ENCODE data around the gene HSD17B8.

The HSD17B8 gene

GRCh38 chr6:33185190-33185589, 19.3 kb upstream of the HSD17B8 start:
- TF ChIP-seq CTCF (IDR thresholded peaks at IDR 0.05; ENCODE audit: extremely low read depth, insufficient read depth, missing control alignments), result no peak
- no peak for DNase-seq (ENCODE audit: low spot score)
- in situ Hi-C loops (cut with MboI; ENCODE audit: low pct_unique_long_range_greater_than_20kb, low sequenced_read_pairs, unreplicated experiment), result no loop called here

- in situ Hi-C loops (cut with MboI; ENCODE audit: low pct_unique_long_range_greater_than_20kb, low sequenced_read_pairs, unreplicated experiment), result no loop called here
- DNase-seq (ENCODE audit: low spot score), result no peak
- no peak for TF ChIP-seq CTCF (IDR thresholded peaks at IDR 0.05; ENCODE audit: extremely low read depth, insufficient read depth, missing control alignments)
These were observed 18.7 kb upstream of the HSD17B8 start for GRCh38 chr6:33185654-33186187.

- in situ Hi-C loops (cut with MboI; ENCODE audit: low pct_unique_long_range_greater_than_20kb, low sequenced_read_pairs, unreplicated experiment), result no loop called here
- DNase-seq (ENCODE audit: low spot score), result no peak
- no peak for TF ChIP-seq CTCF (IDR thresholded peaks at IDR 0.05; ENCODE audit: extremely low read depth, insufficient read depth, missing control alignments)
These were observed 16.6 kb upstream of the HSD17B8 start for GRCh38 chr6:33187809-33188208.

GRCh38 chr6:33189164-33189563, 15.3 kb upstream of the HSD17B8 start:
- DNase-seq (ENCODE audit: low spot score), result no peak
- in situ Hi-C loops (cut with MboI; ENCODE audit: low pct_unique_long_range_greater_than_20kb, low sequenced_read_pairs, unreplicated experiment), result no loop called here
- TF ChIP-seq CTCF (IDR thresholded peaks at IDR 0.05; ENCODE audit: extremely low read depth, insufficient read depth, missing control alignments), result no peak

GRCh38 chr6:33189625-33190448, 14.6 kb upstream of the HSD17B8 start:
- DNase-seq (ENCODE audit: low spot score), result no peak
- in situ Hi-C loops (cut with MboI; ENCODE audit: low pct_unique_long_range_greater_than_20kb, low sequenced_read_pairs, unreplicated experiment), result no loop called here
- no peak for TF ChIP-seq CTCF (IDR thresholded peaks at IDR 0.05; ENCODE audit: extremely low read depth, insufficient read depth, missing control alignments)

- TF ChIP-seq CTCF (IDR thresholded peaks at IDR 0.05; ENCODE audit: extremely low read depth, insufficient read depth, missing control alignments), result no peak
- DNase-seq (ENCODE audit: low spot score), result no peak
- in situ Hi-C loops (cut with MboI; ENCODE audit: low pct_unique_long_range_greater_than_20kb, low sequenced_read_pairs, unreplicated experiment), result no loop called here
These were observed 13.8 kb upstream of the HSD17B8 start for GRCh38 chr6:33190504-33191107.

Data from GM13977 (cell line).